8988T (cell line): ENCODE results near the gene ZNF484.
"Not testable (repeated sequence)": the region's sequence is repeated elsewhere in the genome, so short reads cannot be mapped to it uniquely, and the experiment has no call there.

Source experiments
- DNase-seq: peaks from one replicate; pipeline ENCODE4 v3.0.0; 2011

Gene ZNF484

GRCh38 chr9:92857236-92857635 lies 20.6 kb downstream of the ZNF484 start:
- no peak for DNase-seq

DNA sequence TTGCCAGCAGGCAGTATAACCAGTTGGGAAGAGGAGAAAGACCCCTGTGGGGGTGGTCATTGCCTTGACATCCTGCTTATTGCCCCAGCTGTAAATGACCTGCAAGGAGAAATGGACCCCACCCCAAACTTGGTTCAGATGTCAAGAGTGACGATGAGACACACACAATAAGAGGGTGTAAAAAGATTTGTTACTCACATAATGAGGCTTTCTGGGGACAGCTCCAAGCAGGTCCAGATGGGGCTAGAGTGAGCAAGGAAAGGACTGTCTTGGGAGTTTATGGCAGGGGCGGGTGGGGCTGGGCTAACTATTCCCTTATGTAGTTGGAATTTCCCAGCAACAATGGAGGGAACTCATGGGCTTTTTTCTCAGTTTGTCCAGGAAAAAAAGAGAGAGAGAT lies 24.1 kb downstream of the ZNF484 start:
- no peak for DNase-seq

- DNase-seq = no peak
These were observed 26.9 kb downstream of the ZNF484 start for GRCh38 chr9:92850898-92851297.

GRCh38 chr9:92848740-92849139 lies 29.1 kb downstream of the ZNF484 start:
- not testable (repeated sequence) for DNase-seq

DNA sequence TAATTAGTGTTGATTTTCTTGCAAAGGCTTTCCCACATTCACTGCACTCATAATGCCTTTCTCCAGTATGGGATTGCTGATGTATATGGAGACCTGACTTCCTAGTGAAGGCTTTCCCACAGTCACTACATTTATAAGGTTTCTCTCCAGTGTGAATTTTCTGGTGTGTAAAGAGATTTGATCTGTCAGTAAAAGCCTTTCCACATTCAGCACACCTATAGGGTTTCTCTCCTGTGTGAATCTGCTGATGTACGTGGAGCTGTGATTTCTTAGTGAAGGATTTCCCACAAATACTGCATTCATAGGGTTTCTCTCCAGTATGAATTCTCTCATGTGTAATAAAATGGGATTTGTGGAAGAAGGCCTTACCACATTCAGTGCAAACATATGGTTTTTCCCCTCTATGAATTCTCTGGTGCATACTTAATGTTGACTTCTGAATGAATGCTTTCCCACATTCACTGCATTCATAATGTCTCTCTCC lies 31.1 kb downstream of the ZNF484 start:
- no peak for DNase-seq

GRCh38 chr9:92838411-92838810 lies 39.4 kb downstream of the ZNF484 start:
- not testable (repeated sequence) for DNase-seq

- DNase-seq = no peak
These were observed 40.6 kb downstream of the ZNF484 start for GRCh38 chr9:92837191-92837590.

DNA sequence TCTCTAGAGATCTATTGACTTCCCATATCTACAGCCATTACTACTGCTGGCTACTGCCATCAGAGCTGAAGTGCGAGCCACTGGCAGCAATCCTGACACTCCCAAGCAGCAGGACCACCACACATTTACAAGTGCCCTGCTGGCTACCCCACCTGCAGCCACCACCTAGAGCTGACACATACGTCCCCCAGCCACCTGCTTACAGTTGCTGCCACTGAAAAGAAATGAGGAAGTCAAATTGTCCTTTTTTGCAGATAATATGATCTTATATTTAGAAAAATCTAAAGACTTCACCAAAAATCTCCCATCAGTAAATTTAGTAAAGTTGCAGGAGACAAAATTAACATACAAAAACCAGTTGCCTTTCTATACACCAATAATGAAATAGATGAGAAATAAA lies 48.4 kb downstream of the ZNF484 start:
- DNase-seq = no peak

GRCh38 chr9:92825065-92825464 lies 52.8 kb downstream of the ZNF484 start:
- DNase-seq = not testable (repeated sequence)

DNA sequence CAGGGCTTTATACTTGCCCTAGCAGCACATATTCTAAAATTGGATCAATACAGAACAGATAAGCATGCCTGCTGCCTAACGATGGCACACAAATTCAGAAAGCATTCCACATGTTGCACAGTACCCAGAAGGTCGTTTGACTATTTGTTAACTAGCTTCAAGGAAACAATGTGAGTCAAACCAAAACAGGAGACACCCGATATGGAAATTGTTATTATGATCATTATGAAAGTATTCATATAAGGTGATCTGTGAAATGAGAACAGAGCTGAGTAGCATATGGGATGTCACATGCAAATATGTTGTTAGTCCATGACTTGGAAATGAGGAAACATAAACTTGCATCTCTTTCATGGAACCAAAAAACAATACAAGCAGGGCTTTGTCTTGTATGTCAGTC lies 56.9 kb downstream of the ZNF484 start:
- no peak for DNase-seq

DNA sequence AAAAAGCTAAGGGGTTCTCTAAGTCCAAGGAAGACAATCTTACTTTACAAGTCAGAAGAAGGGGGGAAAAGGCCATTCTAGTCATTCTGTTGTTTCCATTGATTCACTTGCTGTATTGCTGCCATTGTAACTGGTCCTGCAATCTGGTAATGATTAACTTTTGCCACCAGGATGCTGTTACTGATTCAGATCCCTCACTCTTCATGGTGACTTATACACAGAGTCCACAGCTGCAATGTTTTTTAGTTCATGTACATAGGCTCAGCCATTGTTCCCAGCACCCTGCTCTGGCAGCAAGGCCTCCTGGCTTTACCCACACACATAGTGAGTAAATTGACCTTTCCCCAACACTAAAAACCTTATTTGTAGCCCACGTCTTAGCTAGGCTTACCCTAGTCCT lies 57.9 kb downstream of the ZNF484 start:
- not testable (repeated sequence) for DNase-seq

DNA sequence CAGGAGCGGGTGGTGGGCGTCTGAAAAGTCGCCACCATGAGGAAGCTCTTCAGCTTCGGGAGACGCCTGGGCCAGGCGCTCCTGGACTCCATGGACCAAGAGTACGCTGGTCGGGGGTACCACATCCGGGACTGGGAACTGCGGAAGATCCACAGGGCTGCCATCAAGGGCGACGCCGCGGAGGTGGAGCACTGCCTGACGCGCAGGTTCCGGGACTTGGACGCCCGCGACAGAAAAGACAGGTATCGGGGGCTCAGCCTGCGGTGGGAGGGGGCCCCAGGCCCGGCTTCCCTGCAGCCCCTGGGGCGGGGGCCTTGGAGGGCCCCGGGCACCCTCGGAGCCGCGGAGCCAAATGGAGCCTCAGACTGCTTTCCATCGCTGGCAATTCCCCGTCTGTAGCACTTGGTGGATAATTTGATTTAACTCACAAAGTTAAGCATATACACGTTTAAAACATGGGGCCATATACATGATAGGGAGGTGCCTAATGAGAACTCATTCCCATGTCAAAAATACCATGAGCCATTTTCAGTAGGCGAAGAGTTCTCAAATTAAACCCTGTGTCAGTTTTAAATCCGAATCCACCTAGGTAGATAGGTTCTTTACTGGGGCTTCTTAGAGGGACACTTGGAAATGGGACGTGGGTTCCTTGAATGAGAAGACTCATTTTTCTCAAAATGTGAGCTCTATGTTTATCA lies 68.1 kb downstream of the ZNF484 start:
- not testable (repeated sequence) for DNase-seq

DNA sequence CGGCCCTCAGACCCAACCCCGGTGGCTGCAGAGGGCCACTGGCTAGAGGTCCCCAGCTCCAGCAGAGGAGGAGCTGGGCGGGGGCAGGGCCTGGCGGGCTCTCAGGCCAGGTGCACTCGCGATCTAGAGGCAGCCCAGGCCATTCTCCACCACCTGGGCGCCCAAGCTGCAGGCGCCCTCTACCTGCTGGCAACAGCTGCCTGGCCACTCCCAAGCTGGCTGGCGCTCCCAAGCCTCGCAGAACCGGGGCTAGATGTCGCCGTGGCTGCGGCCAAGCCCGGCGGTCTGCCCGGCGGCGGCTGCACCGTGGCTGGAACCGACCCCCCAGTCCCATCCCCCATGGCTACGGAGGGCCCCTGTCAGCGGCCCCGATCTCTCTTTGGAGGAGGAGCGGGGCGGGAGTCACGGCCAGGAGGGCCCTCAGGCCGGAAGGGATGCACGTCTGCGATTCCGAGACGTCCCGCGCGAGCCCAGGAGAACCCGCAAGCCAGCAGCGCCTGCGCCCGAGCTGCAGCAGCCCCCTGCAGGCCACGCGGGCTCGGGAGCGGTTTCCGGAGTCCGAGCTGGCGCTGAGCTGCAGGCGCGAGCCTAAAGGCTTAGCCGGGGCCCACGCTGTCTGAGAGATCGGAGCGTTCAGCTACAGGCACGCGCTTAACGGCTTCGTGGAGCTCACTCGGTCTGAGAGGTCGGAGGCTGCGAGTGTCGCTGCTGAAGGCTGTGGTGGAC lies 68.9 kb downstream of the ZNF484 start:
- peak; percentile 38 for DNase-seq

DNA sequence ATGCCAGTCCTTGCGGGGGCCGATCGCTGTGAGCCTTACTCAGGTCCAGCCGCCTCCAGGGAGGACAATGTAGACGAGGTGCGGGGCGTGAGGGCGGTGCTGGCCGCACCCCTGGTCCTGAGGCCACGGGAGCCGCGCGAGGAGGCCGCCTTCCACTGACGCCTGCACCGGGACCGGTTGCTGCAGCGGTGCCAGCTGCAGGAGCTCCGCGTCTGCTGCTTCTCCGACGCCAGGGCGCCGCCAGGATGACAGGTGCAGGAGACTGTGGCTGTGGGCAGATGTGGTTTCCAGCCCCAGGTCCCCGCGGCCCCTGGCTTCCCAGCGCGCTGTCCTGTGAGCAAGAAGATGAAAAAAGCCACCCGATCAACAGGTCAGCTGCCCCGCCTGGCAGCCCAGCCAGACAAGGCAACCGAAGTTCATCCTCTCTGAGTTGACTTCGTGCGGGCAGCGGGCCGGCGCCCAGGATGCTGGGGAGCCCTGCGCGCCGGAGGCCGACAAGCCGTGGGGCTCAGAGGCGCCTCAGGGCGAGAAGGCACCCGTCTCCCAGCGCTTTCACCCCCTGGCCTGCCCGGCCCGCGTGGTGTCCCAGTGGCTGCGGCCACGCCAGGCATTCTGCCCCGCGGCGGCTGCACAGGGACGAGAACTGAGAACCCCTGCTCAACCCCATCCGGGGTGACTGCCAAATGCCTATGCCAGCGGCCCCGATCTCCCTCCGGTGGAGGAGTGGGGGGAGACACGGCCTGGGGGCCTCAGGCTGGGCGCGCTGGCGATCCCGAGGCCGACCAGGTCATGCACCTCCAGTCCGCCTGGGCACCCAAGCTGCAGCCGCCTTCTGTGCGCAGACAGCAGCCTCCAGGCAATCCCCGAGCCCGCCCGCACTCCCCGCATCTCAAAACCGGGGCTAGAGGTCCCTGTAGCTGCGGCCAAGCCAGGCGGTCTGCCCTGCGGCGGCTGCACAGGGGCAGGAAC lies 69.8 kb downstream of the ZNF484 start:
- DNase-seq = no peak

GRCh38 chr9:92807031-92807756 lies 70.6 kb downstream of the ZNF484 start:
- DNase-seq = no peak

- no peak for DNase-seq
These were observed 73.1 kb downstream of the ZNF484 start for GRCh38 chr9:92804727-92805126.

DNA sequence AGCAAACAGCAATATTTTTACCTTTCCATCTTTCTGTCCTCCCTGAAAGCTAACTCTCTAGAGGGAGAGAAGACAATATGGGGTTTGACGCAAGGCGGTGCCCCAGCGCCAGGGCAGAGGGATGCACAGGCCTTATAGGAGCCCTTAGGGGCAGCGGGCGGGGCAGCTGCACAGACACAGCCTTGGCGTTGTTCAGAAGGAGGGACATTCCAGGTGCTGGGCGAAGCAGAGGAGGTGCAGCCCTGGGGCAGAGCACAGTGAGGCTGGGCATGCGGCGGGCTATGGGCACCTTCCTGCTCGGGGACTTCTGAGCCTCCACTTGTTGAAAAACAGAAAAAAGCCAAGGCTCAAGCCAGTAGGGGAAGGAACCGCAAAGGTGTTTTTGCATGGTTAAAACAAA lies 79.5 kb downstream of the ZNF484 start:
- DNase-seq = no peak

DNA sequence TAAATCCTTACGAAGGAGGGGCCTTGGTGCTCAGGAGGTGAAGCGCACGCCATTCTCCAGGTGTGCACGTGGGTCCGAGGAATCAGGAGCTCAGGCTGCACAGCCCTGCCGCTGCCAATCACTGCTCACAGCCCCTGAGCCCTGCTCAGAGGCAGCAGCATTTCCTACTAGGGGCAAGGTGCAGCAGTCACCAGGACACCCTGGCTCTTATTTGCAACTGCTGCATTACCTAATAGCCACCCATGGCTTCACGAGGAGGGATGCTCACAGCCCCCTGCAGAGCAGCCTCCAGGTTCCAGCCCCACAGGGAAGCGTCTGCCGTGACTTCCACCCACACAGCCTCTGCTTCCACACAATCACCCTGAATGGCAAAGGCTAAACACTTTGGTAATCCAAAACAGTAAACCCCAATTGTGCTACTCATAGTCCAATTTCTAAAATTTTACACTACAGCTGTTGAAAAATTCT lies 81.5 kb downstream of the ZNF484 start:
- DNase-seq = not testable (repeated sequence)

DNA sequence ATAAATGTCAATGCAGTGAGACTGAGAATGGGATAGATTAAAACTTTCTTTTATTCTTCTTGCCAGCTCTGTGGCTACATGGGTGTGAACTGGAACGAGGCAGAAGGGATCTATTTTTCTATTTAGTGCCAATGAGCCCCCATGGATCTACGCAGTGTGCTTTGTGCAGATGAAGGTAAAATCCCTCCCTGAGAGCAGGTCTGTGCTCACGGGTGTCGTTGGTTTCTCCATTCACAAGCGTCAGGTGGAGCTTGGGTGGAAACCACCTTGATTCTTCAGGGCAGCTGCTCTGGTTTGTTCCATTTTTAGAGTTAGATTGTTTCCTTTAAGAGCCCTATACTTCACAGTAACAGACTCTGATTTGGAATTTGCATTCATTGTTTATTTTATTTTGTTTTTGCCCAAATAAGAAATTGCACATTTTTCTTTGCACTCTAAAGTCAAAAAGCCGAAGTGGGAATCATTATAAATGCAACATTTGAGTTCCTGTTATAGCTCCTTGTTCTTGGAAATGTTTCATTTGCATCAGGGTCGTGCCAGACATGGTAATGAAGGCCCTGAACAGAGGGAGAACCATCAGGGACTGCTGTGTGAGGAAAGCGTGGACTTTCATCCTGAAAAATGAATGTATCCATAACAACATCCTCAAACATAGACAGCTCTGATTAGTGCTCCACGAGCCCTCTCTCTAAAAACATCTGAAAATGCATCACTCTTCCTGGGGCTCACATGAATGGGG lies 82.1 kb downstream of the ZNF484 start:
- DNase-seq = no peak
